ENCODE results near the gene SLC22A23. TPM values are rescaled to one million over a fixed set of nuclear protein-coding genes. Genes with fewer than 3 reads are reported as not detected.

Gene SLC22A23
- total RNA-seq, 1 experiment from 2014 or later, result 6.8 TPM

- Histone ChIP-seq H2AFZ (ENCODE audit: low read length) (no peak overlapping the region), H2BK12ac (ENCODE audit: insufficient read length, low read depth, low read length) (no peak overlapping the region), H3K56ac (ENCODE audit: insufficient read length, low read depth, low read length) (no peak overlapping the region), H3K14ac (ENCODE audit: insufficient read depth, low read length) (no peak overlapping the region), H3K9me3 (ENCODE audit: control insufficient read depth, low read depth, low read length) (no peaks in the 10 kb centered on the region), H3K79me1 (ENCODE audit: insufficient read depth, low read depth, low read length, poor library complexity, severe bottlenecking) (peaks cover 8% of the 10 kb centered on the region), H3K27ac (ENCODE audit: insufficient read length, low read depth, low read length) (no peak overlapping the region), H3K9ac (ENCODE audit: extremely low read depth, insufficient read length, low read length) (no peak overlapping the region), H4K91ac (ENCODE audit: insufficient read length, low read depth, low read length) (no peak overlapping the region), H3K18ac (ENCODE audit: insufficient read length, low read depth, low read length) (no peak overlapping the region), H3K23me2 (ENCODE audit: insufficient read length, low read depth, low read length, poor library complexity, severe bottlenecking) (peaks cover 8% of the 10 kb centered on the region), H2BK15ac (ENCODE audit: low read depth, low read length) (no peak overlapping the region), H3K4me1 (ENCODE audit: insufficient read depth, low read length) (no peaks in the 10 kb centered on the region; the same call in 1 of the 2 replicates), H2BK5ac (ENCODE audit: insufficient read length, low read length) (no peak overlapping the region), H3K4ac (ENCODE audit: low read depth, low read length) (no peak overlapping the region), H2BK120ac (ENCODE audit: low read depth, low read length, poor library complexity, severe bottlenecking) (no peak overlapping the region), H2BK20ac (ENCODE audit: low read depth, low read length, poor library complexity, severe bottlenecking) (no peak overlapping the region), H3K23ac (ENCODE audit: insufficient read length, low read depth, low read length) (no peak overlapping the region), H2AK5ac (ENCODE audit: insufficient read length, low read length) (no peak overlapping the region), H4K20me1 (ENCODE audit: control insufficient read depth, insufficient read depth, insufficient read length) (no peaks in the 10 kb centered on the region), H3T11ph (ENCODE audit: low read length) (no peak overlapping the region), H3K79me2 (ENCODE audit: insufficient read depth, low read length) (peaks cover 27% of the 10 kb centered on the region; the same call in 1 of the 2 replicates), H3K4me2 (ENCODE audit: insufficient read depth, insufficient read length, low read length) (peak overlapping the region; percentile 18), H3K27me3 (ENCODE audit: insufficient read depth, low read length) (no peaks in the 10 kb centered on the region), H4K5ac (ENCODE audit: insufficient read length, low read depth, low read length) (no peak overlapping the region), H4K8ac (replicated peaks; ENCODE audit: insufficient read length, low read depth, low read length) (no peak overlapping the region)
- no peak for DNase-seq
- no CpG with 5 or more reads among the region's 17 CpGs for WGBS (ENCODE audit: extremely low coverage, insufficient read length, low lambda C conversion rate)
- H3K9me3 Mint-ChIP-seq, result no peaks in the 10 kb centered on the region
- peak overlapping the region in 2 of 3 experiments; percentile 21 to 85; a peak in 3 of 7 replicates for H3K27ac Mint-ChIP-seq
- TF ChIP-seq, protein P1, sequence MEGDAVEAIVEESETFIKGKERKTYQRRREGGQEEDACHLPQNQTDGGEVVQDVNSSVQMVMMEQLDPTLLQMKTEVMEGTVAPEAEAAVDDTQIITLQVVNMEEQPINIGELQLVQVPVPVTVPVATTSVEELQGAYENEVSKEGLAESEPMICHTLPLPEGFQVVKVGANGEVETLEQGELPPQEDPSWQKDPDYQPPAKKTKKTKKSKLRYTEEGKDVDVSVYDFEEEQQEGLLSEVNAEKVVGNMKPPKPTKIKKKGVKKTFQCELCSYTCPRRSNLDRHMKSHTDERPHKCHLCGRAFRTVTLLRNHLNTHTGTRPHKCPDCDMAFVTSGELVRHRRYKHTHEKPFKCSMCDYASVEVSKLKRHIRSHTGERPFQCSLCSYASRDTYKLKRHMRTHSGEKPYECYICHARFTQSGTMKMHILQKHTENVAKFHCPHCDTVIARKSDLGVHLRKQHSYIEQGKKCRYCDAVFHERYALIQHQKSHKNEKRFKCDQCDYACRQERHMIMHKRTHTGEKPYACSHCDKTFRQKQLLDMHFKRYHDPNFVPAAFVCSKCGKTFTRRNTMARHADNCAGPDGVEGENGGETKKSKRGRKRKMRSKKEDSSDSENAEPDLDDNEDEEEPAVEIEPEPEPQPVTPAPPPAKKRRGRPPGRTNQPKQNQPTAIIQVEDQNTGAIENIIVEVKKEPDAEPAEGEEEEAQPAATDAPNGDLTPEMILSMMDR (conservative IDR thresholded peaks at IDR 0.05), result no peak
- peaks cover 17 to 19% of the 10 kb centered on the region in 2 experiments for H3K4me1 Mint-ChIP-seq
- H3K36me3 Mint-ChIP-seq (ENCODE audit: insufficient read depth in 1 of 3, low read depth in 3 of 3), result peaks cover 15 to 35% (median 26%) of the 10 kb centered on the region in 3 experiments
- peaks cover 7% of the 10 kb centered on the region for H3K27me3 Mint-ChIP-seq (ENCODE audit: low read depth)
- peak overlapping the region; percentile 96 to 98 for H3K4me3 Mint-ChIP-seq
These were observed 195.9 kb downstream of the SLC22A23 start for GRCh38 chr6:3260772-3261517.
